ENCODE measurements around the gene CRYBG1.

GRCh38 chr6:106512048-106512967 lies 151.8 kb downstream of the CRYBG1 start:
- TF ChIP-seq POLR2A (IDR thresholded peaks at IDR 0.05; ENCODE audit: low read depth, low read length) (no peak), POLR2AphosphoS5 (IDR thresholded peaks at IDR 0.05; ENCODE audit: insufficient read depth, low read depth, low read length) (no peak), EZH2 (IDR thresholded peaks at IDR 0.05; ENCODE audit: borderline replicate concordance, low read depth, low read length, severe bottlenecking) (peak; percentile 49), MYC (IDR thresholded peaks at IDR 0.05; ENCODE audit: low read depth, low read length) (no peak), MAX (IDR thresholded peaks at IDR 0.05; ENCODE audit: insufficient read depth, insufficient read length) (no peak), FOS (IDR thresholded peaks at IDR 0.05; ENCODE audit: borderline replicate concordance, insufficient read depth, low read length) (no peak), JUN (IDR thresholded peaks at IDR 0.05; ENCODE audit: borderline replicate concordance, insufficient read depth, insufficient read length, low read depth) (no peak)
- TF ChIP-seq, protein P1, sequence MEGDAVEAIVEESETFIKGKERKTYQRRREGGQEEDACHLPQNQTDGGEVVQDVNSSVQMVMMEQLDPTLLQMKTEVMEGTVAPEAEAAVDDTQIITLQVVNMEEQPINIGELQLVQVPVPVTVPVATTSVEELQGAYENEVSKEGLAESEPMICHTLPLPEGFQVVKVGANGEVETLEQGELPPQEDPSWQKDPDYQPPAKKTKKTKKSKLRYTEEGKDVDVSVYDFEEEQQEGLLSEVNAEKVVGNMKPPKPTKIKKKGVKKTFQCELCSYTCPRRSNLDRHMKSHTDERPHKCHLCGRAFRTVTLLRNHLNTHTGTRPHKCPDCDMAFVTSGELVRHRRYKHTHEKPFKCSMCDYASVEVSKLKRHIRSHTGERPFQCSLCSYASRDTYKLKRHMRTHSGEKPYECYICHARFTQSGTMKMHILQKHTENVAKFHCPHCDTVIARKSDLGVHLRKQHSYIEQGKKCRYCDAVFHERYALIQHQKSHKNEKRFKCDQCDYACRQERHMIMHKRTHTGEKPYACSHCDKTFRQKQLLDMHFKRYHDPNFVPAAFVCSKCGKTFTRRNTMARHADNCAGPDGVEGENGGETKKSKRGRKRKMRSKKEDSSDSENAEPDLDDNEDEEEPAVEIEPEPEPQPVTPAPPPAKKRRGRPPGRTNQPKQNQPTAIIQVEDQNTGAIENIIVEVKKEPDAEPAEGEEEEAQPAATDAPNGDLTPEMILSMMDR (IDR thresholded peaks at IDR 0.05; ENCODE audit: extremely low read depth in 1 of 2, insufficient read depth in 1 of 2, low read depth in 1 of 2, low read length in 2 of 2) = peak in 1 of 2 donors; percentile 52
